ENCODE measurements around the gene CCDC182.

CCDC182 gene

GRCh38 chr17:57705921-57706695 is 39.0 kb downstream of the CCDC182 start:
- Mint-ChIP-seq H3K4me1 (ENCODE audit: low read depth) (peaks cover 7% of the 10 kb centered on the region), H3K36me3 (ENCODE audit: low read depth) (no peaks in the 10 kb centered on the region), H3K9me3 (no peaks in the 10 kb centered on the region), H3K4me3 (no peak overlapping the region), H3K27ac (no peak overlapping the region), H3K27me3 (no peaks in the 10 kb centered on the region)

GRCh38 chr17:57704448-57704847 is 40.7 kb downstream of the CCDC182 start:
- no peaks in the 10 kb centered on the region for H3K27me3 Mint-ChIP-seq
- H3K4me3 Mint-ChIP-seq: no peak overlapping the region
- H3K36me3 Mint-ChIP-seq (ENCODE audit: low read depth): no peaks in the 10 kb centered on the region
- H3K9me3 Mint-ChIP-seq: no peaks in the 10 kb centered on the region
- no peak overlapping the region for H3K27ac Mint-ChIP-seq
- H3K4me1 Mint-ChIP-seq (ENCODE audit: low read depth): peaks cover 7% of the 10 kb centered on the region

GRCh38 chr17:57703273-57703672 is 41.8 kb downstream of the CCDC182 start:
- H3K27me3 Mint-ChIP-seq: no peaks in the 10 kb centered on the region
- H3K27ac Mint-ChIP-seq: no peak overlapping the region
- peaks cover 7% of the 10 kb centered on the region for H3K4me1 Mint-ChIP-seq (ENCODE audit: low read depth)
- no peaks in the 10 kb centered on the region for H3K36me3 Mint-ChIP-seq (ENCODE audit: low read depth)
- no peak overlapping the region for H3K4me3 Mint-ChIP-seq
- H3K9me3 Mint-ChIP-seq: no peaks in the 10 kb centered on the region

- Mint-ChIP-seq H3K27ac (no peak overlapping the region), H3K27me3 (no peaks in the 10 kb centered on the region), H3K4me1 (ENCODE audit: low read depth) (peaks cover 2% of the 10 kb centered on the region), H3K9me3 (no peaks in the 10 kb centered on the region), H3K4me3 (no peak overlapping the region), H3K36me3 (ENCODE audit: low read depth) (no peaks in the 10 kb centered on the region)
Measured at GRCh38 chr17:57701124-57701523, 44.0 kb downstream of the CCDC182 start.

- no peaks in the 10 kb centered on the region for H3K36me3 Mint-ChIP-seq (ENCODE audit: low read depth)
- H3K9me3 Mint-ChIP-seq: no peaks in the 10 kb centered on the region
- no peaks in the 10 kb centered on the region for H3K27me3 Mint-ChIP-seq
- no peak overlapping the region for H3K4me3 Mint-ChIP-seq
- no peaks in the 10 kb centered on the region for H3K4me1 Mint-ChIP-seq (ENCODE audit: low read depth)
- no peak overlapping the region for H3K27ac Mint-ChIP-seq
Measured at GRCh38 chr17:57699751-57700219, 45.3 kb downstream of the CCDC182 start.

- Mint-ChIP-seq H3K27ac (no peak overlapping the region), H3K36me3 (ENCODE audit: low read depth) (peaks cover 4% of the 10 kb centered on the region), H3K4me1 (ENCODE audit: low read depth) (peaks cover 6% of the 10 kb centered on the region), H3K9me3 (peaks cover 4% of the 10 kb centered on the region), H3K27me3 (no peaks in the 10 kb centered on the region), H3K4me3 (no peak overlapping the region)
Measured at GRCh38 chr17:57697891-57698711, 47.0 kb downstream of the CCDC182 start.

GRCh38 chr17:57697197-57697596 is 47.9 kb downstream of the CCDC182 start:
- H3K4me3 Mint-ChIP-seq: no peak overlapping the region
- H3K27ac Mint-ChIP-seq: no peak overlapping the region
- no peaks in the 10 kb centered on the region for H3K27me3 Mint-ChIP-seq
- H3K9me3 Mint-ChIP-seq: peaks cover 4% of the 10 kb centered on the region
- peaks cover 4% of the 10 kb centered on the region for H3K36me3 Mint-ChIP-seq (ENCODE audit: low read depth)
- H3K4me1 Mint-ChIP-seq (ENCODE audit: low read depth): peaks cover 14% of the 10 kb centered on the region

GRCh38 chr17:57696050-57696449 is 49.0 kb downstream of the CCDC182 start:
- H3K9me3 Mint-ChIP-seq: peaks cover 7% of the 10 kb centered on the region
- no peaks in the 10 kb centered on the region for H3K27me3 Mint-ChIP-seq
- peaks cover 4% of the 10 kb centered on the region for H3K36me3 Mint-ChIP-seq (ENCODE audit: low read depth)
- H3K4me1 Mint-ChIP-seq (ENCODE audit: low read depth): peaks cover 14% of the 10 kb centered on the region
- H3K27ac Mint-ChIP-seq: no peak overlapping the region
- no peak overlapping the region for H3K4me3 Mint-ChIP-seq

All from stimulated activated naive CD8-positive, alpha-beta T cell treated with anti-CD3 and anti-CD28 coated beads, Interleukin-15, Interleukin-2, amounts not matched to agents 100 ng/mL and 50 ng/mL, for 24 hours (primary cell).